Measurements from ENCODE around the gene MYH7. TPM values are rescaled to one million over a fixed set of nuclear protein-coding genes. Genes with fewer than 3 reads are reported as not detected.

MYH7 gene
- total and polyA plus RNA-seq, 4 donors, result 0.33 to 1.6 TPM; not detected in 2

- no peak overlapping the region for H3K4me3 ChIP-seq (ENCODE audit: low read length in 2 of 2)
These were observed 805 bp downstream of the MYH7 start for GRCh38 chr14:23434488-23435222.

DNA sequence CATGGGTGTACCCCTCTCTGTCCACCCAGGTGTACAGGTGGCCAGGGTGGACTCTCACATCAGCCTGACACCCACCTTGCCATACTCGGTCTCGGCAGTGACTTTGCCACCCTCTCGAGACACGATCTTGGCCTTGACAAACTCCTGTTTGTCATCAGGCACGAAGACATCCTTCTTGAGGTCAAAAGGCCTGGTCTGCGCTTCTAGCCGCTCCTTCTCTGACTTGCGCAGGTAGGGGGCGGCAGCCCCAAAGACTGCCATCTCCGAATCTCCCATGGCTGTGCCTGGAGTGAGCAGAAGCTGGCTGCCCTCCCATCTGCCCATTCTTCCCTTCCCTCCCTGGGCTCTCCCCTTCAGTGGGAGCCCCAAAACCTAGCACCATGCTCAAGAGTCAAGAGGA is 2.0 kb downstream of the MYH7 start:
- Histone ChIP-seq H3K36me3 (ENCODE audit: control insufficient read depth in 1 of 2, insufficient read depth in 2 of 2, low read length in 1 of 2) (no peaks in the 10 kb centered on the region), H3K4me3 (ENCODE audit: low read length in 2 of 2) (no peak overlapping the region), H3K27ac (ENCODE audit: low read depth in 1 of 2, low read length in 2 of 2) (no peak overlapping the region), H3K27me3 (ENCODE audit: control insufficient read depth in 1 of 2, insufficient read depth in 2 of 2, low read length in 1 of 2) (no peaks in the 10 kb centered on the region), H3K9me3 (ENCODE audit: control insufficient read depth, low read length) (no peaks in the 10 kb centered on the region), H3K4me1 (ENCODE audit: control insufficient read depth in 1 of 2, insufficient read depth in 2 of 2, low read length in 2 of 2) (no peaks in the 10 kb centered on the region)
- intact Hi-C loops (cut with DNase I), result no loop called here
- DNase-seq (no peak), ATAC-seq (ENCODE audit: low FRiP score) (no peak)
- WGBS, 2 donors, result 80 to 83% methylated on average over 10 of the region's 10 CpGs

More at GRCh38 chr14:23434488-23435222, 805 bp downstream of the MYH7 start:
- H3K36me3 ChIP-seq (ENCODE audit: control insufficient read depth in 1 of 2, insufficient read depth in 2 of 2, low read length in 1 of 2), result no peaks in the 10 kb centered on the region
- no peaks in the 10 kb centered on the region for H3K9me3 ChIP-seq (ENCODE audit: control insufficient read depth, low read length)
- ATAC-seq (ENCODE audit: low FRiP score) (no peak), DNase-seq (no peak)
- WGBS, 2 donors, result 77 to 84% methylated on average over 8 of the region's 8 CpGs
- intact Hi-C loops (cut with DNase I), result no loop called here
- H3K4me1 ChIP-seq (ENCODE audit: control insufficient read depth in 1 of 2, insufficient read depth in 2 of 2, low read length in 2 of 2), result no peaks in the 10 kb centered on the region
- no peak overlapping the region for H3K27ac ChIP-seq (ENCODE audit: low read depth in 1 of 2, low read length in 2 of 2)
- H3K27me3 ChIP-seq (ENCODE audit: control insufficient read depth in 1 of 2, insufficient read depth in 2 of 2, low read length in 1 of 2), result no peaks in the 10 kb centered on the region

GRCh38 chr14:23432946-23433345 is 2.5 kb downstream of the MYH7 start:
- WGBS, 2 donors, result 84 to 87% methylated on average over 10 of the region's 10 CpGs
- Histone ChIP-seq H3K9me3 (ENCODE audit: control insufficient read depth, low read length) (no peaks in the 10 kb centered on the region), H3K36me3 (ENCODE audit: control insufficient read depth in 1 of 2, insufficient read depth in 2 of 2, low read length in 1 of 2) (no peaks in the 10 kb centered on the region), H3K27me3 (ENCODE audit: control insufficient read depth in 1 of 2, insufficient read depth in 2 of 2, low read length in 1 of 2) (no peaks in the 10 kb centered on the region), H3K4me1 (ENCODE audit: control insufficient read depth in 1 of 2, insufficient read depth in 2 of 2, low read length in 2 of 2) (no peaks in the 10 kb centered on the region), H3K4me3 (ENCODE audit: low read length in 2 of 2) (no peak overlapping the region), H3K27ac (ENCODE audit: low read depth in 1 of 2, low read length in 2 of 2) (no peak overlapping the region)
- no peak for ATAC-seq (ENCODE audit: low FRiP score)
- peak in 1 of 2 donors; percentile 16 for DNase-seq
- intact Hi-C loops (cut with DNase I), result no loop called here

- no peak for ATAC-seq (ENCODE audit: low FRiP score)
- intact Hi-C loops (cut with DNase I), result no loop called here
- DNase-seq, result peak in 1 of 2 donors; percentile 40
- H3K4me1 ChIP-seq (ENCODE audit: control insufficient read depth in 1 of 2, insufficient read depth in 2 of 2, low read length in 2 of 2), result no peaks in the 10 kb centered on the region
- no peaks in the 10 kb centered on the region for H3K9me3 ChIP-seq (ENCODE audit: control insufficient read depth, low read length)
- no peak overlapping the region for H3K27ac ChIP-seq (ENCODE audit: low read depth in 1 of 2, low read length in 2 of 2)
- H3K36me3 ChIP-seq (ENCODE audit: control insufficient read depth in 1 of 2, insufficient read depth in 2 of 2, low read length in 1 of 2), result no peaks in the 10 kb centered on the region
- no peaks in the 10 kb centered on the region for H3K27me3 ChIP-seq (ENCODE audit: control insufficient read depth in 1 of 2, insufficient read depth in 2 of 2, low read length in 1 of 2)
- no peak overlapping the region for H3K4me3 ChIP-seq (ENCODE audit: low read length in 2 of 2)
- WGBS, 2 donors, result 79 to 85% methylated on average over 17 of the region's 17 CpGs
These were observed 3.1 kb downstream of the MYH7 start for GRCh38 chr14:23432102-23432925.

DNA sequence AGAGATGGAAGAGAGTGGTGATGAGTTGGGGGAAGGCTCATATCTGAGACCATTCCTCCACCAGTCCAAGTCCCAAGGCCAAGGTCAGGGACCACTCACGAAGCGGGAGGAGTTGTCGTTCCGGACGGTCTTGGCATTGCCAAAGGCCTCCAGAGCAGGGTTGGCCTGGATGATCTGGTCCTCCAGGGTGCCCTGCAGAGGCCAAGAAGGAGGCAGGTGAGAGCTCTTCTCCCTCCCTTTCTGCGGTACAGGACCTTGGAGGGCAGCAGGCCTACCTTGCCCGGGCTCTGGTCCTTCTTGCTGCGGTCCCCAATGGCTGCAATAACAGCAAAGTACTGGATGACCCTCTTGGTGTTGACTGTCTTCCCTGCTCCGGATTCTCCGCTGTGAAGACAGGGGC is 4.0 kb downstream of the MYH7 start:
- intact Hi-C loops (cut with DNase I), result no loop called here
- no peaks in the 10 kb centered on the region for H3K36me3 ChIP-seq (ENCODE audit: control insufficient read depth in 1 of 2, insufficient read depth in 2 of 2, low read length in 1 of 2)
- no peaks in the 10 kb centered on the region for H3K27me3 ChIP-seq (ENCODE audit: control insufficient read depth in 1 of 2, insufficient read depth in 2 of 2, low read length in 1 of 2)
- no peaks in the 10 kb centered on the region for H3K9me3 ChIP-seq (ENCODE audit: control insufficient read depth, low read length)
- DNase-seq (peak in 1 of 2 donors; percentile 57), ATAC-seq (ENCODE audit: low FRiP score) (no peak)
- H3K4me1 ChIP-seq (ENCODE audit: control insufficient read depth in 1 of 2, insufficient read depth in 2 of 2, low read length in 2 of 2), result no peaks in the 10 kb centered on the region
- H3K4me3 ChIP-seq (ENCODE audit: low read length in 2 of 2), result no peak overlapping the region
- no peak overlapping the region for H3K27ac ChIP-seq (ENCODE audit: low read depth in 1 of 2, low read length in 2 of 2)
- 88 to 93% methylated on average over 10 of the region's 10 CpGs for WGBS, 2 donors

DNA sequence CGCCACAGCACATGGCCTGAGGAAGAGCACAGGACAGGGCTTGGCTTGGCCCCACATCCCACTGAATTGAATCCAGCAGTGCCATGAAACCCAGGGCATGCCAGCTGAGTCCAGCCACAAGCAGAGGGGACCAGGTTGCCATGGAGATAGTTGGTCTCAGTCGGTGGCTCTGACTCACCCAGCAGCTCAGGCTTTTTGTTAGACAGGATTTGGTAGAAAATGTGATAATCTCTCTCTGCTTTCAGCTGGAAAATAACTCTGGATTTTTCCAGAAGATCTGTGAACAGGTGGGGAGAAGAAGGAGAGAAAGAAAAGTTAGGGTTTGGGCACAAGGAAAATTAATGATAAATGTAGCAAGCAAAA is 4.8 kb downstream of the MYH7 start:
- Histone ChIP-seq H3K4me3 (ENCODE audit: low read length in 2 of 2) (no peak overlapping the region), H3K9me3 (ENCODE audit: control insufficient read depth, low read length) (no peaks in the 10 kb centered on the region), H3K27me3 (ENCODE audit: control insufficient read depth in 1 of 2, insufficient read depth in 2 of 2, low read length in 1 of 2) (no peaks in the 10 kb centered on the region), H3K27ac (ENCODE audit: low read depth in 1 of 2, low read length in 2 of 2) (no peak overlapping the region), H3K36me3 (ENCODE audit: control insufficient read depth in 1 of 2, insufficient read depth in 2 of 2, low read length in 1 of 2) (no peaks in the 10 kb centered on the region), H3K4me1 (ENCODE audit: control insufficient read depth in 1 of 2, insufficient read depth in 2 of 2, low read length in 2 of 2) (no peaks in the 10 kb centered on the region)
- 23 to 38% methylated on average over 2 of the region's 2 CpGs for WGBS, 2 donors
- DNase-seq (no peak), ATAC-seq (ENCODE audit: low FRiP score) (no peak)
- intact Hi-C loops (cut with DNase I), result no loop called here

DNA sequence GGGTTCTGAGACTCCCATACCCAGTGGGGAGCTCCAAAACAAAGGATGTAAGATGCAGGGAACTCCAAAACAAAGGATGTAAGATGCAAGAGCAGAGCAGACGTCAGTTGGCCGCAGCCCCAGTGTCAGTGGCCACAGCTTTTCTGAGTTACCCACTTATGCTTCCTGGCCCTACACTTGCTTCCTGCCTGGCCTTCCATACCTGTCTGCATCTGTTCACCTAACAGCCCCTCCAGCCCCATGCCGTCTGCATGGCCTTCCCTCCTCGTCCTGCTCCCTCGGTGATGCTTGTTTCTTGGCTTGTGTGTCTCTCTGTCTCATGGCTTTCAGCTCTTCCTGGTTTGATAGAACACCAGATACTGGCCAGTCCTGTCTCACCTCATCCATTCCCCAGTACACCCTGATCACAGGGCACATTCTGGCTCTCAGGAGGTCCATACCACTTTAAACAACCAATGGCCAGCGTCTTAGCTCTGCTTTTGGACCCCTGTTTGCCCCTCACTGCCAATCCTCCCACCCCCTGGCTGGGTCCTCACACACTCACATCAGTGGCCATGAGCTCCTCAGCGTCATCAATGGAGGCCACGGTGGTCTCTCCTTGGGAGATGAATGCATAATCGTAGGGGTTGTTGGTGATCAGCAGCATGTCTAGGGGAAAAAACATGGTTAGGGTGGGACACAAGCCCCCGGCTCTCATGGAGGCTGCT is 5.3 kb downstream of the MYH7 start:
- H3K4me3 ChIP-seq (ENCODE audit: low read length in 2 of 2), result no peak overlapping the region
- WGBS, 2 donors, result 79% methylated on average over 10 of the region's 10 CpGs
- H3K36me3 ChIP-seq (ENCODE audit: control insufficient read depth in 1 of 2, insufficient read depth in 2 of 2, low read length in 1 of 2), result no peaks in the 10 kb centered on the region
- H3K9me3 ChIP-seq (ENCODE audit: control insufficient read depth, low read length), result no peaks in the 10 kb centered on the region
- no peaks in the 10 kb centered on the region for H3K4me1 ChIP-seq (ENCODE audit: control insufficient read depth in 1 of 2, insufficient read depth in 2 of 2, low read length in 2 of 2)
- DNase-seq (peak in 1 of 2 donors; percentile 54), ATAC-seq (ENCODE audit: low FRiP score) (no peak)
- intact Hi-C loops (cut with DNase I), result no loop called here
- no peaks in the 10 kb centered on the region for H3K27me3 ChIP-seq (ENCODE audit: control insufficient read depth in 1 of 2, insufficient read depth in 2 of 2, low read length in 1 of 2)
- H3K27ac ChIP-seq (ENCODE audit: low read depth in 1 of 2, low read length in 2 of 2), result no peak overlapping the region

DNA sequence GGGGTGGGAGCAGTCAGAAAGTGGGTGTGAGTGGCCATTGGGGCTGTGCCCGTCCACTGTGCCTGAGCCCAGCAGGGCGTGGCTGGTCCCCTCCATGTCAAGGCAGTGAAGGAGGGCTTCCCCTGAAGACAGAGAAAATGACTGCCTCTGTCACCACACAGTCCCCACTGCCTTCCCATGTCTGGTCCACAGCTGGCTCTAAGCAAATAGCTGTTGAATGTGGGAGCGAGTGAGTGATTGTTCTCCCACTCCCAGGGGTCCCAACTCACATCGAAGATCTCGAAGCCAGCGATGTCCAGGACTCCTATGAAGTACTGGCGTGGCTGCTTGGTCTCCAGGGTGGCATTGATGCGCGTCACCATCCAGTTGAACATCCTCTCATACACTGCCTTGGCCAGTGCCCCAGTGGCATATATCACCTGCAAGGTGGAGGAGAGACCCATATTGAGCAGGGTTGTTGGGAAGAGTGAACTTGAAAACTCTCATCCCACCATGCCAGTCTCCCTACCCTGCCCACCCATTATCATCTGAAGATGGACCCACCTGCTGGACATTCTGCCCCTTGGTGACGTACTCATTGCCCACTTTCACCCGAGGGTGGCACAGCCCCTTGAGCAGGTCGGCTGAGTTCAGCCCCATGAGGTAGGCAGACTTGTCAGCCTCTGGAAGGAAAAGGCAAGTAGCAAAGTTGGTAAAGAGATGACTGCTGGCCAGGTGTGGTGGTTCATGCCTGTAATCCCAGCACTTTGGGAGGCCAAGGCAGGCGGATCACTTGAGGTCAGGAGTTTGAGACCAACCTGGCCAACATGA is 6.6 kb downstream of the MYH7 start:
- no peak overlapping the region for H3K27ac ChIP-seq (ENCODE audit: low read depth in 1 of 2, low read length in 2 of 2)
- no peaks in the 10 kb centered on the region for H3K27me3 ChIP-seq (ENCODE audit: control insufficient read depth in 1 of 2, insufficient read depth in 2 of 2, low read length in 1 of 2)
- WGBS, 2 donors, result 84 to 87% methylated on average over 13 of the region's 13 CpGs
- peak in 1 of 2 donors; percentile 37 for DNase-seq
- no peaks in the 10 kb centered on the region for H3K36me3 ChIP-seq (ENCODE audit: control insufficient read depth in 1 of 2, insufficient read depth in 2 of 2, low read length in 1 of 2)
- ATAC-seq (ENCODE audit: low FRiP score), result no peak
- no peaks in the 10 kb centered on the region for H3K4me1 ChIP-seq (ENCODE audit: control insufficient read depth in 1 of 2, insufficient read depth in 2 of 2, low read length in 2 of 2)
- intact Hi-C loops (cut with DNase I), result no loop called here
- H3K9me3 ChIP-seq (ENCODE audit: control insufficient read depth, low read length), result no peaks in the 10 kb centered on the region
- no peak overlapping the region for H3K4me3 ChIP-seq (ENCODE audit: low read length in 2 of 2)

Data from aorta (tissue), 5 donors.